ENCODE results near the gene BANF1.
"Not testable (repeated sequence)": the region's sequence is repeated elsewhere in the genome, so short reads cannot be mapped to it uniquely, and the experiment has no call there.

Gene BANF1

GRCh38 chr11:65978391-65979238, 23.7 kb upstream of the BANF1 start:
- DNase-seq, result no peak

GRCh38 chr11:65979261-65979759, 23.0 kb upstream of the BANF1 start:
- no peak for DNase-seq

GRCh38 chr11:65981101-65981740, 21.1 kb upstream of the BANF1 start:
- peak in 1 of 2 experiments; percentile 8 for DNase-seq

- no peak for DNase-seq
These were observed 20.1 kb upstream of the BANF1 start for GRCh38 chr11:65981972-65982823.

GRCh38 chr11:65982824-65983588, 19.3 kb upstream of the BANF1 start:
- DNase-seq, result no peak

- no peak for DNase-seq
These were observed 18.7 kb upstream of the BANF1 start for GRCh38 chr11:65983589-65983987.

GRCh38 chr11:65987336-65987735, 15.0 kb upstream of the BANF1 start:
- no peak for DNase-seq

- peak; percentile 87 to 93 for DNase-seq
These were observed 13.3 kb upstream of the BANF1 start for GRCh38 chr11:65988791-65989592.

- no peak for DNase-seq
These were observed 10.2 kb upstream of the BANF1 start for GRCh38 chr11:65992056-65992455.

GRCh38 chr11:65997286-65997685, 5.0 kb upstream of the BANF1 start:
- no peak for DNase-seq

- peak in 1 of 2 experiments; percentile 59 for DNase-seq
These were observed 434 bp downstream of the BANF1 start for GRCh38 chr11:66002648-66003225.

GRCh38 chr11:66003291-66003690, 988 bp downstream of the BANF1 start:
- DNase-seq, result peak in 1 of 2 experiments; percentile 2

- DNase-seq, result no peak
These were observed 1.9 kb downstream of the BANF1 start for GRCh38 chr11:66004186-66004585.

- no peak for DNase-seq
These were observed 4.0 kb downstream of the BANF1 start for GRCh38 chr11:66006134-66006890.

- no peak for DNase-seq
These were observed 4.5 kb downstream of the BANF1 start for GRCh38 chr11:66006891-66007176.

GRCh38 chr11:66007201-66007634, 4.9 kb downstream of the BANF1 start:
- no peak for DNase-seq

- no peak for DNase-seq
These were observed 5.8 kb downstream of the BANF1 start for GRCh38 chr11:66008095-66008467.

GRCh38 chr11:66008468-66009101, 6.3 kb downstream of the BANF1 start:
- no peak for DNase-seq

GRCh38 chr11:66010036-66010435, 7.7 kb downstream of the BANF1 start:
- DNase-seq, result not testable (repeated sequence)

- DNase-seq, result no peak
These were observed 9.0 kb downstream of the BANF1 start for GRCh38 chr11:66011239-66011784.

Measured in NCI-H2081 (cell line).